NCI-H2107 treated with DMSO at 0.1 percent for 48 hours (cell line): ENCODE results near the gene CAPN5.

Experiments used
- DNase-seq: peaks from one replicate; lab custom pipeline; 2025; ENCODE audit not compliant: unreplicated experiment; lab: John Stamatoyannopoulos, UW

The CAPN5 gene

DNA sequence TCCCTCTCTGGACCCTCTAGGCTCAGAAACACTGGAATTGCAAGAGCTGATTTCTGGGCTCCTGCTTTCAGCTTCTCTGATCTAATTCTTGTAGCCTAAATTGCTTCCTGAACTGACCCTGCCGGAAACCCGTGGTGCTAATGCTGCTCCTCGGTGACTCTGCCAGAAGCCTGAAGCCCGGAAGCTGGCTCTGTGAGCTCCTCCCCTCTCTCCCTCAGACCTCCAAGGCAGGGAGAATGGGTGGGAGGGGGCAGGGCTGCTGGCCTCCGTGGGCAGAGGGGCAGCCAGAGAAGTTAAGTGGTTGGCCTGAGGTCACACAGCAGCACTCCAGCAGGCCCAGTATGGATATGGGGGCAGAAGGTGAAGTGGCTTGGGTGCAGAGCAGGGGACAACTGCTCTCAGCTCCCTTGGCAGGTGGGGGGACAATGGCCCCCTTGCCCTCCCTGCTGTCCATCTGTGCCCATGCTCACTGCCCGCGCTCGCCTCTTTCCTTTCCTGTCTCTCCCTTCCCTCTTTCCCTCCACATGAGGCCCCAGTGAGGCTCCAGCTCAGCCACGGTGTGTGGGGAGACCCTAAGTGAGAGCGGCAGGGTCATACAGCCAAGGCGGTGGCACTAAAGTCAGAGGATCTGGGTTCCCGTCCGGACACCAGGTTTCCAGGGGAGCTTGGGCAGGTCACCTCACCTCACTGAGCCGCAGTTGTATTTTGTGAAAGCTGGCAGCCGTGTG lies 16.2 kb downstream of the CAPN5 start:
- no peak for DNase-seq

DNA sequence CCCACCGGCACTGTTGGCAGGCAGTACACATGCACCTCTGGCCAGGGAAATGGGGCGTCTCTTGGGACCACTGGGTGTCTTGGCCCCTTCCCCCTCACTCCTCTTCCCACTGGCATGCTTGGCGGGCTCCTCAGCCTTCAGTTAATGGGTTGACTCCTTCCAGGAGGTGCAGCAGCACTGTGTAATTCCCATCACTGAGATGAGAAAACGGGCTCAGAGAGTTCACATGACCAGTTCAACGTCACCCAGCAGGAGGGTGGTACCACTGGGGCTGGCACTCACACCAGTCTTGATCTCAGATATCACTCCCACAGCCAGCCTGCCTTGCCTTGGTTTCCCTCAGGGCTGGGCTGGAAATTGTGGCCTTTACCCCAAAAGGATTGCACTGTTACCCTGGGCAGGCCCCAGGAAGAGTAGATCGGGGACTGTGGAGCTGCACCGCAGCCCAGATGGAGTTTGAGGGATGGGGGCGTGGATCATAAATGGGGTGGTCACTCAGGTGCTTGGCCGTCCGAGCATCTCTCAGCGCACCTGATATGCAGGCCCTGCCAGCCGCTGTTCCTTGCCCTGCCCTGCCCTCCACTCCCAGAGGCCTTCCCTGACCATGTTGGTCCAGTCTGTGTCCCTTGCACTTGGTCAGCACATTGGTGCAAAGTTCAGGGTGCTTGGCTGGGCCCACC lies 16.9 kb downstream of the CAPN5 start:
- DNase-seq: no peak

DNA sequence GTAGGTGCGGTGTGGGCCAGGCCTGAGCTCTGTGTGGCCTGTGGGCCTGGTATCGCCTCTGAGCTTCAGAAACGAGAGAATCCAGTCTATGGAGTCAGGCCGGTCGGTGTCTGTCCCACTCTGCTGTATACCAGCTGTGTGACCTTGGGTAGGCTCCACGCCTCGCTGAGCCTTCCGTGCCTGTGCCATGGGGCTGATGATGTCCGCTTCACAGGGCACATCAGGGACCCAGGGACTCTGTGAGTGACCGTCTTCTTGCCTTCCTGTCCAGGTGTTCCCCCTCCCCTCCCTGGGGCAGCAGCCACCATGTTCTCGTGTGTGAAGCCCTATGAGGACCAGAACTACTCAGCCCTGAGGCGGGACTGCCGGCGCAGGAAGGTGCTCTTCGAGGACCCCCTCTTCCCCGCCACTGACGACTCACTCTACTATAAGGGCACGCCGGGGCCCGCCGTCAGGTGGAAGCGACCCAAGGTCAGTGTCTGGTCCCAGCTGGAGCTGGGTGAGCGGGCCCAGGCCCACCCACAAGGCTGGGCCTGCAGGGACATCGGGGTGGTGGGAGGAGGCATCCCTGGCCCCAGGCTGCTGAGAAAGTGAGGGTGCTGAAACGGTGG lies 17.9 kb downstream of the CAPN5 start:
- no peak for DNase-seq

DNA sequence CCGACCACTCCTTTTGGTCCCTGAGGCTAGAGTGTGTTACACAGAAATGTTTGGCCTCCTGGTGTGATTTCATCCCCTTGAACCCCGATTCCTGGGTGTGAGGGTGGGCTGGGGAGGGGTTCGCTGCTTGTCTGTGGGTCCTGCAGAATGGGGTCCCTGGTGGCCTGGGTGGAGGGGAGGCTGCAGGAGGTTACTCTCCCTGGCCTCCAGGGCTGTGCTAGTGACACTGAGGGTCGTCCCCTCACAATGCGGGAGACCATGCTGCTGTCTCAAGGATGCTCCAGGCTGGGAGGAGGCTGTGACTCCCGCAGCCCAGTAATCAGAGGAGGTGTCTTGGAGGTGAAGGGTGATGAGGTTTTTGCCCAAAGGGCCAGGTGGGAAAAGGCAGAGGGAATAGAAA lies 18.9 kb downstream of the CAPN5 start:
- no peak for DNase-seq

DNA sequence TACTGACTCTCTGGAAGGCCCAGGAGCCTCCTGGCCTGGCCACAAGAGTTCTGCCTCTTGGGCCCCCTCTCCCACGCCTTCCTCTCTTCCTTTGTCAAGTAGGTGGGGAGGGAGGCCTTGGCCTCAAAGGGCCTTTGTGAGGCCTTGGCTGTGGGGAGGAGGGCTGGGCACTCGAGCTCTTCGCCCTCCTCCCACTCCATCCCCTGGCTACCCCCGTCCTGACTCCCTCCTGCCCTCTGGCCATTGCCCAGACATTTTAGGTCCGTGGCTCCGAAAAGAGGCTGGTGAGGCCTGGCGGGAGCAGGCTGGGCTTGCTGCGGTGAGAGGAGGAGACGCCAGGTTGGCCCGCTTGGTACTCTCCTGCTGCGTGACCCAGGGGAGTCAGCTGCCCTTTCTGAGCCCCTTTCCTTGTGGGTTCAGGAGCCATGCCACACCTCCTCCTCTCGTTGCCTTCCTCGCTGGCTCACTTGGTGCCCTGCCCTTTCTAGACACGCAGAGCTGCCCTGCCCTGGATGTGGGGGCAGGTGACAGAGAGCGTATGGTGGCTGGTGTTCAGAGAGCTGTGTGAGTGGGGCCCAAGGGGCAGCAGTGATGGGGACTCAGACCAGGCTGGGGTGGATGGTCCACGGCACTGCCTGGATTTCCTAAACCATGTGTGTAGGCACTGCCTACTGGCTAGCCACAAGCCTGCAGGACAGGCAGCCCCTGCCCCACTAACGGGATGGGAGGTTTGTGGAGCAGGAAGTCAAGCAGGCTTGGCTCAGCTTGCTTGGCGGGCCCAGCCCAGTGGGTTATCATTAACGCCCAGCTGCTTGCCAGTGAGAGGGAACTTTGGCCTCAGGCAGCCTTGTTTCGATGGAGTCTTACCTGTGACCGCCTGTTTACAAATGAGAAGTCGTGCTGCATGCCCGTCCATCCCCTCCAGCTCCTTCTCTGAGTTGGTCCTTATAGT lies 20.0 kb downstream of the CAPN5 start:
- DNase-seq: no peak

DNA sequence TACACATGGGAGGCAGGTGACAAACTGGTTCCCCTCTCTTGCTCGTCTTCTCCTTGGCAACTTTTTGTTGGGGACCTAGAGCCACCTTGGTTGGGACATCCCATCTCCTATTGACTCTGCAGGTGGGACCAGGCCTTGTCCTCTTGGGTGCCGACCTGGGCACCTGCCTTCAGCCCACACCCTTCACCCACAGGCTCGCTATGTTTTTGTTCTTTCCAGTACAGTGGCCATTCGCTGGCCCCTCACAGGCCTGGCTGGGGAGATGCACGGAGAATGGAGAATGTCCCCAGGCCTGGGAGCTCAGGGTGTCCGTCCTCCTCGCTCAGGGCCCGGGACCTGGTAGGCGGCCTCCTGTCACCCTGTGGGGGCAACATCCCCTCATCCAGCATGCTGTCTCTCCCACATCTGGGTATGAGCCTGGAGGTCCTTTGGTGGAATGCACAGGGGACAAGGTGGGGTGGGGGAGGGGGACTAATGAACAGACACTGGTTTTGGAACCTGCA lies 21.0 kb downstream of the CAPN5 start:
- DNase-seq: no peak

DNA sequence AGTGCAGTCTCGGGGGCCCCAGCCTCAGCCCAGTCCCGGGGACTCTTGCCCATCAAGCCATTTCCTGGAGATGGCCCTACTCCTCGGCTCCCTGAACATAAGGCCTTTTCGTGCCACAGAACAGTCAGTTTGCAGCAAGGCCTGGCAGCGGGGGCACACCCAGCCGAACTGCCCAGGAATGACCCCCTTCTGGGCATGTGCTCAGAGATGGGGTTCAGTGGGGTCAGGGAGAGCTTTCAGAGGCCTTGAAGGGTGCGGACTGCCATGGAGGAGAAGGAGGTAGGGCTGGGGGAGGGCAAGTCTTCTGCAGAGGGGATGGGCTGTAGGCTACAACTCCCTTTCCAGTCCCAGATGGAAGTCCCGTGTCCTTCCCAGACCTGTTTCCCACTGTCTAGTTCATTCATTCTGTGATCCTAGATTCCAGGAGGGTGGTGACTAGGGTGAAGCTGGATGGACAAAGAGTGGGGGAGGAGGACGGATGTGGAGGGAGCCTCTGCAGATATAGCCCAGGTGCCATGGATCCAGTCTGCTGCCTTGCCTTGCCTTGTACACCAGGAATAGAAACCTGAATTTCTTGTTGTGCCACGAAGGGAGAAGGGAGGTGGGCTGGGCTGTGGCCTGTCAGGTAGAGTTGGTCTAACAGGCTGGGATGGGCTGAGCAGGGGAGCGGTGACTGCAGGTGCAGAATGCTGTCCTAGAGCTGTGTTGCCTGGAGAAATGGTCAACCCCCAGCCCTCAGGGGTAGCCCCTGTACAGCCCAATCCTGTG lies 21.6 kb downstream of the CAPN5 start:
- DNase-seq: no peak

DNA sequence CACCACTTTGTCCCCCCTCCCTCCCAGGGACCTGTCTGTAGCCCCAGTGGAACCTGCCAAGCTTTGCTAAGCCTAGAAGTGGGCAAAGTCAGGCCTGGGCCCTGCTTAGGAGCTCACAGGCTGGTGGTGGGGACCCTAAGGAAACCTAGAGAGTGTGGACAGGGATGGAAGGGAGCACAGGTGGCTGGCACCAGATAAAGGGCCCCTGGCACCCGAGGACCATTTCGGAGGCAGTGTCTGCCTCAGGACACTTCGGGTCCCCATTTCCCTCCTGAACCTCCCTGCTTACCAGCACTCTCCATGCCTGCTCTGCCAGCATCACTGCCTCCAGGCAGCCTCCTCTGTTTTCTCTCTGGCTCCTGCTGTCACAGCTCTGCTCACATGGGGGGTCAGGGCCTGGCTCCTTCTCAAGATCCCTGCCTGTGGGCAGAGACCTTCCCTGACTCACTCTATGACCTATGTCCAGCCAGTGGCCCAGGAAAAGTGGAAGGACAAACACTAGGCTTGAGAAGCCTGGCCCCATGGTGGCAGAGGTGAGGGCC lies 22.3 kb downstream of the CAPN5 start:
- no peak for DNase-seq

DNA sequence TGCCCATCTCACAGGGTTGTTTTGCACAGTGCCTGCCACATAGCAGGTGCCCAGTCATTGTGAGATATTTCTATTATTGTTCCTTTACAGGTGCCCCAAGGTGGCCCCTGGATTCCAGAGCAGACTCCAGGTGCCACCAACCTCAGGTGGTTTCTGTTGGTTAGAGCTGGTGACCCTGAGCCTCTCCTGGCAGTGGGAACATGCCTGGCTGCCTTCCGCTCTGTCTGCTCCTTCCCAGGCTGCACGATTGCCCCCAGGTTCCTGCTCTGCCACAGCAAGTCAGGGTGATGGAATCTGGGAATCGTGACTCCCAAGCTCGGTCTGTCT lies 23.2 kb downstream of the CAPN5 start:
- DNase-seq: no peak

DNA sequence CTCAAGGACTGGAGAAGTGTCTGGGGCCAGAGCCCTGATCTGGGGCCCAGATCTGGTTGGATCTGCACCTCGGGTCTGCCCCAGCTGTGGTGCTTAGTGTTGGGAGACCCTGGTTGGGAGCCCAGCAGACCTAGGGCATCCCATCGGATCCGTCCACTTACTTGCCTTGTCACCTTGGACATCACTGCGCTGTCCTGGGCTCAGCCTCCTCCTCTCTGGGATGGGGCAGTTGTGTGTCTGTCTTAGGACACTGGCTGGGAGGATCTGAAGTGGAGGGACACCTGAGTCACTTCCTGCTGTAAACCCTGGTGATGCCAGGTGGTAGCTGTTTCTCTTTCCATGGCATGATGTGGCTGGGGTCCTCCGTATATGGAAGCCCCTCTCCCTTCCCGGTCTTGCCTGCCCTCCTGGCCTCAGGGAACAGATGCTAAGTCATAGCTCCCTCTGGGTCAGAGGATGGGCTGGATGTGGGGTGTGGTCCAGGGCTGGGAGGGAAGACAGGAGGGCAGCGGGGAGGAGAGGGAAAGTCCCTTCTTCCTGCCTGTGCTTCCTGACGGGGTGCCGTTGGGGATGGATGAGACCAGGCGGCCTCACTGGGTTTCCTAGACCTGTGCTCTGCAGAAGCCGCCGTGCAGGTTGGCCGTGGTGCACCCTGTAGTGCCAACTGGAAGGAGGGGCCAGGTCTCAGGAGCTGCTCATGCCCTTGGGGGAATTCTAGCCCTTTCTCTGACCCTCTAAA lies 23.8 kb downstream of the CAPN5 start:
- DNase-seq: no peak

DNA sequence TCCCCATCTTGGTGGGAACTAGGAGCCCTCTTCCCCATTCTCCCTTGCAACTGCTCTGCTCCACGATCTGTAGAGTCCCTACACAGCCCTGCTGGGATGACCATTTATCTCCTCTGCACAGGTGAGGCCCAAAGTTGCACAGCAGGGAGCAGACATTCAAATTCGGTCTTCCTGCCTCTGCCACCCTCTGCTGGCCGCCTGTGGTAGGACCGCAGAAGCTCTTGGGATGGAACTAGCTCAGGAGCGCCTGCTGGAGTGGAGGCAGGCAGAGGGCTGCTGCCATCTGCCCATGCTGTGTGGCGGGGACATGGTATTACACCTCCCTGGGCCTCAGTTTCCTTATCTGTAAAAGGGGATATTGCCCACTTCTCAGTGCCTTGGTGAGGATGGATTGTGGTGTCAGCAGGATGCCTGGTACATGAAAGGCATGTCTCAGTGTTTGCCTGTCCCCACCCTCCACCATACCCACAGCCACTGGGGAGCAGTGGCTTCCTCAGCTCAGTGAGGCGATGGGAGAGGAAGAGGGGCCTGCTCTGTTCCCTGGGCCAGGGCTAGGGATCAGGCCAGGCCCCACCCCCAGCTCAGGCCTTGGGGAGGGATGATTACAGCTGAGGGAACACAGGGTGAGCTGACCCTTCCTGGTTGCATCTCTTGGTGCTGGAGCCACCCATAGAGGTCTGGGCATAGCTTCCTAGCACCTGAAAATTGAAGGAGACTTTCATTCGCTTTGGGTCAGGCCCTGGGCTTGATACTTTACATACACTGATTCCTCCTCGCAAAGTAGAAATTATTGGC lies 24.6 kb downstream of the CAPN5 start:
- peak; percentile 72 for DNase-seq

DNA sequence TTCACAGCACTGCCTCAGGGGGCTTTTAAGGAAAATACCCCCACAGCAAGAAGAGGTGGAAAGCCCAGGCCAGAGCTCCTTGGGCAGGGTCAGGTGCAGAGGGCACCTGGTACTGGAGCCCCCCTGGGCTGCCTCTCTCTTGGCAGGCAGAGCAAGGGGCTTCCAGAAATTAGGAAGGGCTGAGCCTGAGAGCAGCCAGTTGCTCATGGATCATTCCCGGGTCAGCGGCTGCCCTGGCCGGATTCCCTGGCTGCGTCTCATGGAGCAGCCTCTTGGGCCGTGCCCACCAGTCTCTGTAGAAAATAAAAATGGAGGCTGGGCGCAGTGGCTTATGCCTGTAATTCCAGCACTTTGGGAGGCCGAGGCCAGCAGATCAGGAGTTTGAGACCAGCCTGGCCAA lies 25.6 kb downstream of the CAPN5 start:
- DNase-seq: no peak

DNA sequence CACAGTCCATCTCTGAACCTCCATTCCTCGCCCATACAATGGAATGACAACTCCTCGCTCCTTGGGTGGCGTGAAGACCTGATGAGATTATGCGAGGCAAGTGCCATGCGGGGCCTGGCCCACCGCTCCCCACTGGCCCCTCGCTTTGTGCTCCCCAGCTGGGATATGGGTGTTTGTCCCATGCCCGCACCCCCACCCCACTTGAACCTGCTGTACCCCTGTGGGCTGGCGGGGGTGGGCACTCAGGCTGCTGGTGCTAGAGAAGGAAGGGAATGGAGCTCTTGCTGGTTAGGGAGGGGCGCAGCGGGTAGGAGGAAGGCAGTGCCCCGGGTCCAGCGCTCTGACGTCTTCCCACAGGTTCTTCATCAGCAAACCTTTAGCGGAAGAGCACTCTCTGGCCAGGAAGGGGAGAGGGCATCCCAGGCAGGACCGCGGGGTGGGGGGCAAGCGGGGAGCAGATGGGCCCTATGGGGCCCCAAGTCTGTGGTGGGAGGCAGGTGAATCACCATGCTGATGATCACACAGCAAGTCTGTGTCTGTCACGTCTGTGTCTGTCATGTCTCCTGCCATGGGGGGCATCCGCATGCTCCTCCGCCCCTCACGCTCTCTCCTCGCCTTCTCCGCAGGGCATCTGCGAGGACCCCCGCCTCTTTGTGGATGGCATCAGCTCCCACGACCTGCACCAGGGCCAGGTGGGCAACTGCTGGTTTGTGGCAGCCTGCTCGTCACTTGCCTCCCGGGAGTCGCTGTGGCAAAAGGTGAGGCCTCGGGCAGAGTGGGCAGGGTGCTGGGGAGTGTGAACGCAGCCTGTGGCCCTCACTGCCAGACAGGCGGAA lies 26.5 kb downstream of the CAPN5 start:
- DNase-seq: no peak

DNA sequence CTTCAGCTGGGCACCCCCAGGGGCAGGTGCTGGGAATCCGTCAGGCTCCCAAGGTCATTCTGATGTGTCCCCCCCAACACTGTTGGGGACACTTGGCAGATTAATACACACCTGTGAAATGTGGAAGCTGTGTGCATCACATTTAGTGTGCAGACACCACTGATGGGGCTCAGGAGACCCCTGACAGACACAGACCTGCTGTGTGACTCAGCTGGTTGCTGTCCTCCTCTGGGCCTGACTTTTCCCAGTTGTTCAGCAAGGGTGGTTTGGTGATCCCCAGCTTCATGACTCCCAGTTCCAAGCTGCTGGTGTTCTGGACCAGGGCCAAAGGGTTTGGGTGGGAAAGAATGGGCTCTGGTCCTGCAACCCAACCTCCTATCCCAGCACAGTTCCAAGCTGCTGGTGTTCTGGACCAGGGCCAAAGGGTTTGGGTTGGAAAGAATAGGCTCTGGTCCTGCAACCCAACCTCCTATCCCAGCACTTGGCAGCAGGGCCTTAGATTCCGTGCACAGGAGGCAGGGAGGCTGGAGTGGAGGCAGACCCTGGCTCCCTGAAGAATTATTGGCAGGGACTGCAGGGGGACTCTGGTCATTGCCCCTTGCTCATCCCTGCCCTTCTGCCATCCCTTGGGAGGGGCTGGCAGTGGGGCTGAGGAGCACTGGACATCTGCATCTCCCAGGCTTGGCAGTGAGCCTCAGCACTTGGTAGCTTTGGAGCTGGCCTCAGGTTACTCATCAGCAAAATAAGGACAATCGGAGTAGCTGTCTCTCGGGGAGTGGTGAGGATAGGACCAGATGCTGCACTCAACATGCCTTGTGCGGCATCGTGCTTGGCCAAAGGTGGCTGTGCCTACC lies 27.4 kb downstream of the CAPN5 start:
- DNase-seq: no peak

DNA sequence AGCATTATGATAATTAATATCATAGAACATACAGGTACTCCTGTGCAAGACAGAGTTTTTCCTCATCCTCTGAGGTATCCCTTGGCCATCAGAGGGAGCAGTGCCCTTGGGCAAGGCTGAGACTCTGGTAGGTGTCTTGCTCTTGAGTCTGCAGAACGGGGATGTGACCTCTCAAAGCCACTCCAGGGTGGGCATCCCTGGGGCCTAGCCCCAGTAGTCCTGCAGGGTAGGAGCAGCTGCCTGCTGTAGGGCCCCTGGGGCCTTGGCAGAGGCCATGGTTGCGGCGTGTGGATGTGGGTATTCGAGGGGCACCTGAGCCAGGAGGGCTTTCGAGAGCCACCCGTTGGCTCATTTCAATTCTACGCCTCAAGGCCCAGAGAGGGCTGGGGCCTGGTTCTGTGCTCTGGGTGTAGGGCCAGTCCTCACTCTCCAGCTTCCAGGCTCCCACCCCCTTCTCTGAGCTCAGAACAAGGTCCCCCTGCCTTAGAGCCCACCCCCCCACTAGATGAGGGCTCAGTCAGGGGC lies 28.1 kb downstream of the CAPN5 start:
- DNase-seq: no peak

DNA sequence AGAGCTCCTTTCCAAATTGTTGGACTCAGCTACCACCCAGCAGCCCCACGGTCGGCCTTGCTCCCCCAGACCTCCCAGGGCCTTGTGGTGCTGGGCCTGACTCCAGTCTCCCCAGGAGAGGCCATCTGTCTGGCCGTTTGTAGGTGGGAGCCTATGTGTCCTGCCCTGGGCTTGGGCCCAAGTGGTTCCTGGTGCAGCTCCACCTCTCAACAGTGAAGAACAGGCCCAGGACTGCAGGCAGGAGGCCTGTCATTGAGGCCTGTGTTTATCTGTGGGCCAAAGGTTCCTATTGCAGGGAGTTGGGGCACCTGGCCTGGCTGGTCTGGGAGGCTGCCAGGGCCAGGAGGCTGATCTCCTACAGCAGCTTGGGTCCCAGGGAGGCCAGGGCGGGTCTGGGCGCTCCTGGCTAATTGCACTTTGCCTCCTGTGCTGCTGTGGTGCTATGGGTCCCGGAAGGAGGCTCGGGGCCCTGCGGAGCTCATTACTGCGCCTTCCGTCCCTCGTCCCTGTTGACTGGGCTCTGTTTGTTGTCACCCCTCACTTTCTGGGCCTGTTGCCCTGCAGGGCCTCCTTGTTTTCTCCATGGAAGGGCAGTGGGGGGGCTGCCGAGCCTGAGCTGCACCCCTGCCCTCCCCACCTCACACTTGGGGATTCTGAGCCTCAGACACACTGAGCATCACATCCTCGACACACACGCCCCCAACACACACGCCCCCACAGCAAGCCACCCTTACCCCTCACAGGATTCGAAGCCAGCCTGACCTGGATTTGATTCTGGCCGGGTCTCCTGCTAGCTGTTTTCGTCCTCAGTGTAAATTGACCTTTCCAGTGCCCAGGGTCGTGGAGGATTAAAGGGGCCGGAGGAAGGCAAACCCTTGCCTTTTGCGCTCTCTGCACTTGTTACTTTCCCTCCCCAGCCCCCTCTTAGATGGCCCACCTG lies 29.1 kb downstream of the CAPN5 start:
- DNase-seq: no peak
